ENCODE data around the gene ALKBH6. TPM values are rescaled to one million over a fixed set of nuclear protein-coding genes. Genes with fewer than 3 reads are reported as not detected.
A peak's percentile ranks its signal among the peaks of the same experiment; 100 is the strongest.

Gene ALKBH6
- total and polyA plus RNA-seq, 3 donors from 2014 or later, result 11.9 to 26.3 (median 22.8) TPM

DNA sequence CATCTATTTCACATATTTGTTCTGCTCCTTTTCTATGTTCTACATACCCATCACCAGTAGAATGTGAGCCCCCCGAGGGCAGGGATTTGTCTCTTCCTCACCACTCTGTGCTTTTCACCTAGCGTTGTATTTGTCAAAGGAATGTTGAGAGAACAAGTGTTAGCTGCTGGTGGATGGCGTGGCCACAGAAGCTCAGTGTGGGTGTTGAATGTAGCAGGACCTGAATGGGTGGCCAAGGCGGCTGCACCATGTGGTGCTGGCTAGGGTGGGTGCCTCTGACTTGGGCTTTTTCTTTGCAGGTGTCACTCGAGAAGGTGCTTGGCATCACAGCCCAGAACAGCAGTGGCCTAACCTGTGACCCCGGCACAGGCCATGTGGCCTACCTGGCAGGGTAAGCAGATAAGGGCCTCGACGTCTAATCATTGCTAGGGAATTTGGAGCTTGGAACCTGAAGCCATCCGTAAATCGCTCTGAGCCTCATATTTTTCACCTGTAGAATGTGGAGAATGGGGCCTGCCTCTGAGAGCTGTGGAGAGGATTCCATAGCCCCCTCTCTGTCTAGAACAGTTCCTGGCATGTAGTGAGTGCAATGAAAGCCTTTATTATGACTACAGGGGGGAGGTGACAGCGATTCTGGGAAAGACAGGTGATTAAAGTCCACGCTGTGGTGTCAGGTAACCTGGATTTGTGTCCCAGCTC lies 44.6 kb upstream of the ALKBH6 start:
- no peak overlapping the region for H3K4me3 ChIP-seq
- H3K27ac ChIP-seq, result no peak overlapping the region
- H3K9me3 ChIP-seq, result no peaks in the 10 kb centered on the region
- DNase-seq, result no peak
- WGBS, 2 donors, result 87 to 91% methylated on average over 11 to 12 of the region's 12 CpGs
- no peaks in the 10 kb centered on the region for H3K36me3 ChIP-seq (ENCODE audit: low read depth, missing control alignments)
- TF ChIP-seq POLR2A (IDR thresholded peaks at IDR 0.05), result no peak
- TF ChIP-seq, protein P1, sequence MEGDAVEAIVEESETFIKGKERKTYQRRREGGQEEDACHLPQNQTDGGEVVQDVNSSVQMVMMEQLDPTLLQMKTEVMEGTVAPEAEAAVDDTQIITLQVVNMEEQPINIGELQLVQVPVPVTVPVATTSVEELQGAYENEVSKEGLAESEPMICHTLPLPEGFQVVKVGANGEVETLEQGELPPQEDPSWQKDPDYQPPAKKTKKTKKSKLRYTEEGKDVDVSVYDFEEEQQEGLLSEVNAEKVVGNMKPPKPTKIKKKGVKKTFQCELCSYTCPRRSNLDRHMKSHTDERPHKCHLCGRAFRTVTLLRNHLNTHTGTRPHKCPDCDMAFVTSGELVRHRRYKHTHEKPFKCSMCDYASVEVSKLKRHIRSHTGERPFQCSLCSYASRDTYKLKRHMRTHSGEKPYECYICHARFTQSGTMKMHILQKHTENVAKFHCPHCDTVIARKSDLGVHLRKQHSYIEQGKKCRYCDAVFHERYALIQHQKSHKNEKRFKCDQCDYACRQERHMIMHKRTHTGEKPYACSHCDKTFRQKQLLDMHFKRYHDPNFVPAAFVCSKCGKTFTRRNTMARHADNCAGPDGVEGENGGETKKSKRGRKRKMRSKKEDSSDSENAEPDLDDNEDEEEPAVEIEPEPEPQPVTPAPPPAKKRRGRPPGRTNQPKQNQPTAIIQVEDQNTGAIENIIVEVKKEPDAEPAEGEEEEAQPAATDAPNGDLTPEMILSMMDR (IDR thresholded peaks at IDR 0.05), result no peak
- intact Hi-C loops (cut with DNase I; ENCODE audit: low total_unique reads), result loop anchor here (10.0 kb wide), 1 partner anchor 716 kb away; the partner anchor contains the start of gene ZNF850
- peaks cover 10% of the 10 kb centered on the region for H3K4me1 ChIP-seq
- H3K27me3 ChIP-seq, result no peaks in the 10 kb centered on the region

DNA sequence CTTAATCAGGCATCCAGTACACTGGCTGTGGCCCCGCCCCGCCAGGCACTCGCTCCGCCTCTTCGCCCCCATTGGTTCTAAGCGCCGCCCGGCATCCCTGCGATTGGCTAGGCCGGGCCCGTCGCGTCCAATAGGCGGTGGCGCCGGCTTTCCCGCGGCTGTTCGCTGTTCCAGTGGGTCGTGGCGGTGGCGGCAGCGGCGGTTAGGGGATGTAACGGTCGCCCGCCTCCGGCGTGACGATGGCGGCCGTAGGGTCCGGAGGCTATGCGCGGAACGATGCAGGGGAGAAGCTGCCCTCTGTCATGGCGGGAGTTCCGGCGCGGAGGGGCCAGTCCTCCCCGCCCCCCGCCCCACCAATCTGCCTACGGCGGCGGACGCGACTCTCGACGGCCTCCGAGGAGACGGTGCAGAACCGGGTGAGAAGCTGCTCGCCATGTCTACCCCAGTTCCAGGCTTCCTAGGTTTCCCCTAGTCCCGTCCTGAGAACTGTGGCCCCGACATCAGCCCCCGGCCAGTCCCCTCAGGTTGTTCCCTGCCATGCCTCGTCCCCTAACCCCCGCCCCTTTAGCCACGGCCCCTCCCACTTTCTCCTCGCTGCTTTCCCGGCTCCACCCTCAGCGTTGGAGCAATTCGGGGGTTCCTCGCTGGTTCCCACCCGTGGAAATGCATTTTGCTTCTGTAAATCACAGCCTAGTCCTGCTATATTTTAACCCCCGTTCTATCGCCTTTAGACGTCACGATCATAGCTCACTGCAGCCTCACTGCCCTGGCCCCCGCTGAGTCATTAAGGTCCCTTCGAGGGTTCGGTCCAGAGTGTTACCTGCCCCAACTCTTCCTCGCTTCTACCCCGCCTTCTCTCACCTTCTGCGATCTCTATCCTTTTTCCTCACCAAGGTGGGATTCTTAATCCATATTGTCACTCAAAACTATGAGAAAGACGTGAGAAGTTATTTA lies 41.0 kb upstream of the ALKBH6 start, which contains the start of gene WDR62:
Gene WDR62 (plus strand): TSS at position 165 of the 954 bp plus-strand sequence. CDS start 75 bp downstream, at position 240.
- H3K27me3 ChIP-seq, result no peaks in the 10 kb centered on the region
- intact Hi-C loops (cut with DNase I; ENCODE audit: low total_unique reads), result loop anchor here (10.0 kb wide), 1 partner anchor 720 kb away; the partner anchor contains the start of gene ZNF850
- H3K27ac ChIP-seq, result peak within 1 kb of the TSS; percentile 94 to 98
- peak; percentile 96 for DNase-seq
- TF ChIP-seq, protein P1 (IDR thresholded peaks at IDR 0.05), result no peak
- no peak for TF ChIP-seq POLR2A (IDR thresholded peaks at IDR 0.05)
- 1 to 2% methylated on average over 29 to 58 of the region's 76 CpGs for WGBS, 2 donors
- H3K36me3 ChIP-seq (ENCODE audit: low read depth, missing control alignments), result no peaks in the 10 kb centered on the region
- peak within 1 kb of the TSS; percentile 62 to 79 for H3K4me3 ChIP-seq
- peaks cover 16% of the 10 kb centered on the region for H3K4me1 ChIP-seq
- no peaks in the 10 kb centered on the region for H3K9me3 ChIP-seq

DNA sequence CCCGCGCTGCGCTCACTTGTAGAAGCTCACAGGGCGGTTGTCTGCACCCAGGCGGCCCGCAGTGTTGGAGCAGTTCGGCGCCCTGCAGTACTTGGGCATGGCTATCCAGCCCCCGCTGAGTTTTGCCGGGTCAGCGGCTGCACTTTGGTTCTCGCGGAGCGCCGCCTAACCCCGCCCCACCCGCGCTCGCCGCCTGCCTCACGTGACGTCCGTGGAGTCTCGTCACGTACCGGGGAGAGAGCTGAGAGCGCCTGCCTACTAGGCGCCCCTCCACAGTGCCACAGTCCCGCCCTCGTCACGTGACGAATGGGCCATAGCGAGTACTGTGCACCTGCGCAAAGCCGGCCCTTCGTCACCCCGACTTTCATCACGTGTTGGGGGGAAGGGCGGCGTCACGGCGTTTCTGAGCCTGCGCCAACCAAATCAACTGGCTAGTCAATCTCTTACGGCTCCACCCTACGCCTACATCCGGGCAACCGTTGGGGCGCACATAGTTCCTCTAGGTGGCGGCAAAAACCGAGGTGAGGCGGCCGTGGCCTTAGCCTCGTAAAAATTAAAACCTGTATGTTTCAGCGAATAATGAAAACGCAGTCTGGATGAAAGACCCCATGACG lies 40.2 kb upstream of the ALKBH6 start, which contains the start of gene THAP8:
Gene THAP8 (minus strand): TSS at position 167 of the 614 bp plus-strand sequence. CDS start 68 bp downstream, at position 99.
- peaks cover 16% of the 10 kb centered on the region for H3K4me1 ChIP-seq
- no peaks in the 10 kb centered on the region for H3K9me3 ChIP-seq
- intact Hi-C loops (cut with DNase I; ENCODE audit: low total_unique reads), result loop anchor here (10.0 kb wide), 1 partner anchor 721 kb away; the partner anchor contains the start of gene ZNF850
- peak within 1 kb of the TSS; percentile 62 to 79 for H3K4me3 ChIP-seq
- peak within 1 kb of the TSS; percentile 94 to 98 for H3K27ac ChIP-seq
- peak; percentile 99 for DNase-seq
- H3K36me3 ChIP-seq (ENCODE audit: low read depth, missing control alignments), result no peaks in the 10 kb centered on the region
- 0% methylated on average over 20 to 45 of the region's 56 CpGs for WGBS, 2 donors
- H3K27me3 ChIP-seq, result no peaks in the 10 kb centered on the region
- TF ChIP-seq, protein P1 (IDR thresholded peaks at IDR 0.05), result peak; percentile 27 to 55 (median 45)
- TF ChIP-seq POLR2A (IDR thresholded peaks at IDR 0.05), result no peak

DNA sequence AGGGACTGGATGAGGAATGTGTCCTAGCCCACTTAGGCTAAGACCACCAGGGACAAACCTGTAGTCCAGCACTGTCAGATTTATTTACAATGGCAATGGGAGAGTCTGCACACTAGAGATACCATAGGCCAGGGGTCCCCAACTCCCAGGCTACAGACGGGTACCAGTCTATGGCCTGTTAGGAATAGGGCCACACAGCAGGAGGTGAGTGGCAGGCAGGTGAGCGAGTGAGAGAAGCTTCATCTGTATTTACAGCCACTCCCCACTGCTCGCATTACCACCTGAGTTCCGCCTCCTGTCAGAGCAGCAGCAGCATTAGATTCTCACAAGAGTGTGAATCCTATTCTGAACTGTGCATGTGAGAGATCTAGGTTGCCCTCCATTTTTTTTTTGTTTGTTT lies 37.6 kb upstream of the ALKBH6 start:
- no peak overlapping the region for H3K27ac ChIP-seq
- 94 to 95% methylated on average over 4 of the region's 4 CpGs for WGBS, 2 donors

More for the DNA sequence above, 37.6 kb upstream of the ALKBH6 start:
- H3K36me3 ChIP-seq (ENCODE audit: low read depth, missing control alignments), result no peaks in the 10 kb centered on the region
- no peaks in the 10 kb centered on the region for H3K9me3 ChIP-seq
- H3K27me3 ChIP-seq, result no peaks in the 10 kb centered on the region
- no peak overlapping the region for H3K4me3 ChIP-seq
- intact Hi-C loops (cut with DNase I; ENCODE audit: low total_unique reads), result loop anchor here (10.0 kb wide), 1 partner anchor 723 kb away; the partner anchor contains the start of gene ZNF850
- DNase-seq, result no peak
- peaks cover 16% of the 10 kb centered on the region for H3K4me1 ChIP-seq
- no peak for TF ChIP-seq POLR2A (IDR thresholded peaks at IDR 0.05)
- TF ChIP-seq, protein P1 (IDR thresholded peaks at IDR 0.05), result no peak
